Measurements from ENCODE around the gene SYT9. TPM values are rescaled to one million over a fixed set of nuclear protein-coding genes. Genes with fewer than 3 reads are reported as not detected.
A peak's percentile ranks its signal among the peaks of the same experiment; 100 is the strongest.

Gene SYT9
- total RNA-seq, 1 donor from 2014 or later, result 0.08 TPM

- Histone ChIP-seq H3K27ac (replicated peaks) (no peak overlapping the region), H3K4me3 (no peak overlapping the region), H3K27me3 (ENCODE audit: low read depth) (no peaks in the 10 kb centered on the region), H3K4me1 (no peaks in the 10 kb centered on the region), H3K36me3 (peaks cover 13% of the 10 kb centered on the region), H3K9me3 (replicated peaks) (no peaks in the 10 kb centered on the region)
- no peak for TF ChIP-seq CTCF (IDR thresholded peaks at IDR 0.05; ENCODE audit: borderline replicate concordance)
- no peak for DNase-seq
- intact Hi-C loops (cut with micrococcal nuclease), result no loop called here
Observed at GRCh38 chr11:7501251-7501650, 249.5 kb downstream of the SYT9 start.

- Histone ChIP-seq H3K27me3 (ENCODE audit: low read depth) (no peaks in the 10 kb centered on the region), H3K4me1 (no peaks in the 10 kb centered on the region), H3K27ac (replicated peaks) (no peak overlapping the region), H3K4me3 (no peak overlapping the region), H3K36me3 (peaks cover 13% of the 10 kb centered on the region), H3K9me3 (replicated peaks) (no peaks in the 10 kb centered on the region)
- intact Hi-C loops (cut with micrococcal nuclease), result no loop called here
- no peak for DNase-seq
- TF ChIP-seq CTCF (IDR thresholded peaks at IDR 0.05; ENCODE audit: borderline replicate concordance), result no peak
Observed at GRCh38 chr11:7501894-7502293, 250.2 kb downstream of the SYT9 start.

DNA sequence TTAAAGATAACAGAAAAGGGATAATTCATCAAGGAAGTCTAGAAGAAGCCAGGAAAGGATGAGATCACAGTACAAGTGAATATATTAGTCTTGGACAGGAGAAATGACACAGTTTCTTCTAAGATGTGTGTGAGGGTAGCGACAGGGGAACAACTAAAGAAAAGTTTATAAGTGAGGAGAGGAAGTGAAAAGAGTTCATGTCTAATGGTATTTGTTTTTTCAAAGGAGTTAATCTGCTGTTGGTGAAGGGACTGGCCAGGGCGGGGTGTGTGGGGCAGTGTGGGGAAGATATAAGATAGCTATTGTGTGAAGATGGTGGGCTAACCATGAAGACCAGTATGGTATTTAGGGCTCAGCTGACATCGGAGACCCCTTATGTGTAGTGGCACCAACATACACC is 254.5 kb downstream of the SYT9 start:
- H3K27me3 ChIP-seq (ENCODE audit: low read depth), result no peaks in the 10 kb centered on the region
- H3K4me3 ChIP-seq, result no peak overlapping the region
- no peak for DNase-seq
- peaks cover 13% of the 10 kb centered on the region for H3K36me3 ChIP-seq
- peaks cover 7% of the 10 kb centered on the region for H3K4me1 ChIP-seq
- H3K9me3 ChIP-seq (replicated peaks), result no peaks in the 10 kb centered on the region
- intact Hi-C loops (cut with micrococcal nuclease), result no loop called here
- no peak for TF ChIP-seq CTCF (IDR thresholded peaks at IDR 0.05; ENCODE audit: borderline replicate concordance)
- H3K27ac ChIP-seq (replicated peaks), result no peak overlapping the region

DNA sequence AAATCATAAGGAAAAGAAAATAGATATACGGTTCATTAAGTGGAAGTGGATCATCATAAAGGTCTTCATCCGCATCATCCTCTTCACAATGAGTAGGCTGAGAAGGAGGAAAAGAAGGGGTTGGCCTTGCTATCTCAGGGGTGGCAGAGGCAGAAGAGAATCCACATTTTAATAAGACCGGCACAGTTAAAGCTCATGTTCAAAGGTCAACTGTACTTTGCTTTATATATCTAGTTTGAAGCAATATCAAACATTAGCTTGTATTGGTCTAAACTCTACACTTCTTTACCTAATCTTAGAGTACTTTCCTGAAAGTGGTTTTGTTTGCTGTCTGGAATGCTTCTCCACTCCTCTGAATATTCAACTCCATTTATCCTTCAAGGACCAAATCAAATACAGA is 256.4 kb downstream of the SYT9 start:
- TF ChIP-seq CTCF (IDR thresholded peaks at IDR 0.05; ENCODE audit: borderline replicate concordance), result no peak
- H3K27me3 ChIP-seq (ENCODE audit: low read depth), result no peaks in the 10 kb centered on the region

GRCh38 chr11:7509966-7510365 is 258.3 kb downstream of the SYT9 start:
- intact Hi-C loops (cut with micrococcal nuclease), result no loop called here
- no peak for TF ChIP-seq CTCF (IDR thresholded peaks at IDR 0.05; ENCODE audit: borderline replicate concordance)
- no peak overlapping the region for H3K27ac ChIP-seq (replicated peaks)

More for the DNA sequence above, 256.4 kb downstream of the SYT9 start:
- Histone ChIP-seq H3K4me3 (no peak overlapping the region), H3K36me3 (peaks cover 13% of the 10 kb centered on the region), H3K4me1 (peaks cover 26% of the 10 kb centered on the region), H3K9me3 (replicated peaks) (no peaks in the 10 kb centered on the region), H3K27ac (replicated peaks) (no peak overlapping the region)
- no peak for DNase-seq
- intact Hi-C loops (cut with micrococcal nuclease), result no loop called here

DNA sequence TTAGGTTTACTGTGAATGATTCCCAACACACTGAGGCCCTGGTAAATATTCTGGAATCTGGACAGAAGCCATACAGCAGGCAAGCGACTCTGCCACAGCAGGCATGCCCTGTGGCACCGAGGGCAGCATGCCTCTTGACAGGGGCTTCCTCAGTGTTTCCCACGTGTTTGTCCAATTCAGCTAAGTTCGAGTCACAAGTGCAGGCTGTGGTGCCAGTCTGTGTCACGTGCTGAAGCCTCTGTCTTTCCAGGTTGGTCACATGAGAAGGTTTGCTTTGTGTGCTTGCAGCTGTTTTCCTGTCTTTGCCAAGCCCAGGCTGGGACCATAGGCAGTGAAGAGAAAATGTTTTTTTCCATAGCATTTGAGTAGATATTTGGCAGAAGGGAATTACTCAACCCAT is 259.7 kb downstream of the SYT9 start:
- peak overlapping the region; percentile 91 for H3K4me3 ChIP-seq
- intact Hi-C loops (cut with micrococcal nuclease), result no loop called here
- no peaks in the 10 kb centered on the region for H3K36me3 ChIP-seq
- no peak for TF ChIP-seq CTCF (IDR thresholded peaks at IDR 0.05; ENCODE audit: borderline replicate concordance)
- DNase-seq, result peak; percentile 63
- no peaks in the 10 kb centered on the region for H3K9me3 ChIP-seq (replicated peaks)
- peaks cover 50% of the 10 kb centered on the region for H3K4me1 ChIP-seq
- no peaks in the 10 kb centered on the region for H3K27me3 ChIP-seq (ENCODE audit: low read depth)
- H3K27ac ChIP-seq (replicated peaks), result peak overlapping the region; percentile 96

More at GRCh38 chr11:7509966-7510365, 258.3 kb downstream of the SYT9 start:
- Histone ChIP-seq H3K4me1 (peaks cover 45% of the 10 kb centered on the region), H3K27me3 (ENCODE audit: low read depth) (no peaks in the 10 kb centered on the region), H3K36me3 (peaks cover 7% of the 10 kb centered on the region), H3K9me3 (replicated peaks) (no peaks in the 10 kb centered on the region), H3K4me3 (no peak overlapping the region)
- no peak for DNase-seq

All from left ventricle myocardium inferior (tissue), 1 donor.